Activated CD4-positive, alpha-beta memory T cell treated with anti-CD3 and anti-CD28 coated beads, Interleukin-2, amount 10 ng/mL, durations not matched to agents 7 days and 5 days (primary cell): ENCODE measurements around the gene VEZT. TPM values are rescaled to one million over a fixed set of nuclear protein-coding genes. Genes with fewer than 3 reads are reported as not detected.

Source experiments
- CTCF ChIA-PET: fragments of 350-600 bp; sonication (Branson Sonifier 250); formaldehyde crosslinking; loops from one replicate; lab custom pipeline; 2021; ENCODE audit warnings: antibody characterized with exemption, inconsistent platforms; lab: Charles Lee
- POLR2A ChIA-PET: fragments of 350-600 bp; sonication (Branson Sonifier 250); formaldehyde crosslinking; loops from one replicate; lab custom pipeline; 2021; ENCODE audit warnings: antibody characterized with exemption; lab: Charles Lee
- DNase-seq: peaks from one replicate; pipeline ENCODE4 v3.0.0-alpha.2; 2020
- H3K27ac Mint-ChIP-seq: one replicate; pipeline ENCODE4 v1.8.0; 2021; ENCODE audit warnings: mild to moderate bottlenecking, mixed read lengths
- H3K27me3 Mint-ChIP-seq: one replicate; pipeline ENCODE4 v1.8.0; 2021; ENCODE audit warnings: mixed read lengths
- H3K36me3 Mint-ChIP-seq: one replicate; pipeline ENCODE4 v1.8.0; 2021; ENCODE audit warnings: low read depth, mixed read lengths
- H3K4me1 Mint-ChIP-seq: one replicate; pipeline ENCODE4 v1.8.0; 2021; ENCODE audit warnings: mixed read lengths
- H3K4me3 Mint-ChIP-seq: one replicate; pipeline ENCODE4 v1.8.0; 2021; ENCODE audit warnings: mild to moderate bottlenecking, mixed read lengths
- H3K9me3 Mint-ChIP-seq: one replicate; pipeline ENCODE4 v1.8.0; 2021; ENCODE audit warnings: mixed read lengths
- total RNA-seq, 2 experiments: library from RNA; stranded (reverse); gene quantifications; one replicate each; pipeline ENCODE4 v1.2.3, GENCODE V29; 2021

Gene VEZT
- total RNA-seq, 2 experiments from 2014 or later = 35.7 to 38.4 TPM

GRCh38 chr12:95258151-95258550 lies 40.5 kb downstream of the VEZT start:
- DNase-seq = no peak
- no peak overlapping the region for H3K27ac Mint-ChIP-seq
- H3K4me1 Mint-ChIP-seq = no peaks in the 10 kb centered on the region
- peaks cover 30% of the 10 kb centered on the region for H3K36me3 Mint-ChIP-seq
- ChIA-PET POLR2A (no interaction called here), CTCF (no interaction called here)
- no peaks in the 10 kb centered on the region for H3K27me3 Mint-ChIP-seq
- H3K9me3 Mint-ChIP-seq = no peaks in the 10 kb centered on the region
- no peak overlapping the region for H3K4me3 Mint-ChIP-seq

- DNase-seq = no peak
- no peak overlapping the region for H3K4me3 Mint-ChIP-seq
- H3K4me1 Mint-ChIP-seq = no peaks in the 10 kb centered on the region
- no peaks in the 10 kb centered on the region for H3K27me3 Mint-ChIP-seq
- no peaks in the 10 kb centered on the region for H3K9me3 Mint-ChIP-seq
- H3K27ac Mint-ChIP-seq = no peak overlapping the region
- POLR2A ChIA-PET = no interaction called here
- CTCF ChIA-PET = no interaction called here
- peaks cover 25% of the 10 kb centered on the region for H3K36me3 Mint-ChIP-seq
Measured at GRCh38 chr12:95258803-95259202, 41.2 kb downstream of the VEZT start.

GRCh38 chr12:95259368-95259767 lies 41.8 kb downstream of the VEZT start:
- Mint-ChIP-seq H3K4me3 (no peak overlapping the region), H3K9me3 (no peaks in the 10 kb centered on the region), H3K27ac (no peak overlapping the region), H3K4me1 (no peaks in the 10 kb centered on the region), H3K36me3 (peaks cover 25% of the 10 kb centered on the region), H3K27me3 (no peaks in the 10 kb centered on the region)
- DNase-seq = no peak
- POLR2A ChIA-PET = no interaction called here
- CTCF ChIA-PET = no interaction called here

- POLR2A ChIA-PET = no interaction called here
- Mint-ChIP-seq H3K4me3 (no peak overlapping the region), H3K36me3 (peaks cover 13% of the 10 kb centered on the region), H3K27me3 (no peaks in the 10 kb centered on the region), H3K4me1 (no peaks in the 10 kb centered on the region), H3K9me3 (no peaks in the 10 kb centered on the region), H3K27ac (no peak overlapping the region)
- CTCF ChIA-PET = no interaction called here
- DNase-seq = no peak
Measured at GRCh38 chr12:95261109-95261508, 43.5 kb downstream of the VEZT start.

- Mint-ChIP-seq H3K27me3 (no peaks in the 10 kb centered on the region), H3K36me3 (peaks cover 9% of the 10 kb centered on the region), H3K27ac (no peak overlapping the region), H3K4me1 (no peaks in the 10 kb centered on the region), H3K9me3 (no peaks in the 10 kb centered on the region), H3K4me3 (no peak overlapping the region)
- no peak for DNase-seq
- ChIA-PET CTCF (no interaction called here), POLR2A (no interaction called here)
Measured at GRCh38 chr12:95262808-95263207, 45.2 kb downstream of the VEZT start.

- Mint-ChIP-seq H3K27ac (no peak overlapping the region), H3K4me3 (no peak overlapping the region), H3K36me3 (peaks cover 9% of the 10 kb centered on the region), H3K9me3 (no peaks in the 10 kb centered on the region), H3K27me3 (no peaks in the 10 kb centered on the region), H3K4me1 (no peaks in the 10 kb centered on the region)
- POLR2A ChIA-PET = no interaction called here
- no peak for DNase-seq
- CTCF ChIA-PET = interaction anchor here (0.6 to 1.6 kb wide), 2 partner anchors 10 to 19 kb away, joined by 3 read pairs; no protein-coding TSS in a partner anchor
Measured at GRCh38 chr12:95265765-95266164, 48.2 kb downstream of the VEZT start.

- H3K4me1 Mint-ChIP-seq = no peaks in the 10 kb centered on the region
- H3K27ac Mint-ChIP-seq = no peak overlapping the region
- POLR2A ChIA-PET = no interaction called here
- no peak for DNase-seq
- H3K9me3 Mint-ChIP-seq = no peaks in the 10 kb centered on the region
- CTCF ChIA-PET = interaction anchor here (0.6 to 1.6 kb wide), 2 partner anchors 9 to 19 kb away, joined by 3 read pairs; no protein-coding TSS in a partner anchor
- H3K27me3 Mint-ChIP-seq = no peaks in the 10 kb centered on the region
- no peak overlapping the region for H3K4me3 Mint-ChIP-seq
- H3K36me3 Mint-ChIP-seq = peaks cover 9% of the 10 kb centered on the region
Measured at GRCh38 chr12:95266254-95266653, 48.6 kb downstream of the VEZT start.

GRCh38 chr12:95269892-95270291 lies 52.3 kb downstream of the VEZT start:
- no peak overlapping the region for H3K4me3 Mint-ChIP-seq
- no peaks in the 10 kb centered on the region for H3K27me3 Mint-ChIP-seq
- ChIA-PET CTCF (no interaction called here), POLR2A (no interaction called here)
- H3K36me3 Mint-ChIP-seq = peaks cover 16% of the 10 kb centered on the region
- no peak for DNase-seq
- no peaks in the 10 kb centered on the region for H3K4me1 Mint-ChIP-seq
- H3K9me3 Mint-ChIP-seq = no peaks in the 10 kb centered on the region
- no peak overlapping the region for H3K27ac Mint-ChIP-seq

- no peak overlapping the region for H3K4me3 Mint-ChIP-seq
- no peaks in the 10 kb centered on the region for H3K4me1 Mint-ChIP-seq
- no peak overlapping the region for H3K27ac Mint-ChIP-seq
- POLR2A ChIA-PET = no interaction called here
- no peaks in the 10 kb centered on the region for H3K27me3 Mint-ChIP-seq
- CTCF ChIA-PET = no interaction called here
- peaks cover 16% of the 10 kb centered on the region for H3K36me3 Mint-ChIP-seq
- H3K9me3 Mint-ChIP-seq = no peaks in the 10 kb centered on the region
- DNase-seq = no peak
Measured at GRCh38 chr12:95271465-95271864, 53.9 kb downstream of the VEZT start.

- POLR2A ChIA-PET = interaction anchor here (0.6 kb wide), 1 partner anchor 1241 kb away, joined by 3 read pairs; no protein-coding TSS in a partner anchor
- peaks cover 24% of the 10 kb centered on the region for H3K36me3 Mint-ChIP-seq
- DNase-seq = no peak
- CTCF ChIA-PET = no interaction called here
- no peak overlapping the region for H3K27ac Mint-ChIP-seq
- no peaks in the 10 kb centered on the region for H3K27me3 Mint-ChIP-seq
- H3K4me3 Mint-ChIP-seq = no peak overlapping the region
- H3K4me1 Mint-ChIP-seq = peaks cover 5% of the 10 kb centered on the region
- no peaks in the 10 kb centered on the region for H3K9me3 Mint-ChIP-seq
Measured at GRCh38 chr12:95277139-95277538, 59.5 kb downstream of the VEZT start.

GRCh38 chr12:95279856-95280255 lies 62.2 kb downstream of the VEZT start:
- no peaks in the 10 kb centered on the region for H3K9me3 Mint-ChIP-seq
- no peak overlapping the region for H3K27ac Mint-ChIP-seq
- DNase-seq = no peak
- H3K4me1 Mint-ChIP-seq = peaks cover 5% of the 10 kb centered on the region
- peaks cover 38% of the 10 kb centered on the region for H3K36me3 Mint-ChIP-seq
- H3K4me3 Mint-ChIP-seq = no peak overlapping the region
- ChIA-PET CTCF (no interaction called here), POLR2A (no interaction called here)
- H3K27me3 Mint-ChIP-seq = no peaks in the 10 kb centered on the region

- H3K36me3 Mint-ChIP-seq = peaks cover 42% of the 10 kb centered on the region
- H3K27ac Mint-ChIP-seq = no peak overlapping the region
- no peaks in the 10 kb centered on the region for H3K9me3 Mint-ChIP-seq
- no peak for DNase-seq
- no peak overlapping the region for H3K4me3 Mint-ChIP-seq
- no peaks in the 10 kb centered on the region for H3K27me3 Mint-ChIP-seq
- H3K4me1 Mint-ChIP-seq = peaks cover 5% of the 10 kb centered on the region
- ChIA-PET POLR2A (no interaction called here), CTCF (interaction anchor here (0.6 to 1.2 kb wide), 3 partner anchors 9 to 252 kb away, joined by 3 read pairs; no protein-coding TSS in a partner anchor)
Measured at GRCh38 chr12:95282266-95282665, 64.7 kb downstream of the VEZT start.

- H3K27ac Mint-ChIP-seq = no peak overlapping the region
- H3K4me3 Mint-ChIP-seq = no peak overlapping the region
- ChIA-PET CTCF (interaction anchor here (1.2 kb wide), 1 partner anchor 8 kb away, joined by 3 read pairs; no protein-coding TSS in a partner anchor), POLR2A (no interaction called here)
- H3K36me3 Mint-ChIP-seq = peaks cover 42% of the 10 kb centered on the region
- DNase-seq = no peak
- no peaks in the 10 kb centered on the region for H3K27me3 Mint-ChIP-seq
- H3K4me1 Mint-ChIP-seq = peaks cover 5% of the 10 kb centered on the region
- H3K9me3 Mint-ChIP-seq = no peaks in the 10 kb centered on the region
Measured at GRCh38 chr12:95283371-95283770, 65.8 kb downstream of the VEZT start.

GRCh38 chr12:95286713-95287112 lies 69.1 kb downstream of the VEZT start:
- no peaks in the 10 kb centered on the region for H3K27me3 Mint-ChIP-seq
- POLR2A ChIA-PET = no interaction called here

More at GRCh38 chr12:95286713-95287112, 69.1 kb downstream of the VEZT start:
- Mint-ChIP-seq H3K4me1 (no peaks in the 10 kb centered on the region), H3K4me3 (no peak overlapping the region), H3K27ac (no peak overlapping the region), H3K9me3 (no peaks in the 10 kb centered on the region), H3K36me3 (peaks cover 43% of the 10 kb centered on the region)
- no peak for DNase-seq
- CTCF ChIA-PET = no interaction called here
